GM12878 (cell line): ENCODE data around the gene IFNGR2. TPM values are rescaled to one million over a fixed set of nuclear protein-coding genes. Genes with fewer than 3 reads are reported as not detected.

Experiments used
- ATAC-seq: fragments of 200-7000 bp; cut with Tn5 transposase; 3 replicates; pipeline ENCODE4 v1.9.1; 2020; ENCODE audit warnings: mild to moderate bottlenecking, moderate library complexity
- BruUV-seq: library from RNA; stranded (reverse); fragments of 400-500 nt; replicated peaks from 2 replicates; lab custom pipeline; 2021; lab: Mats Ljungman, UMichigan
- CTCF ChIA-PET: fragments of 300-600 bp; sonication (Branson Sonifier 250); formaldehyde crosslinking; extraction: SDS; loops from one replicate; lab custom pipeline; 2021; ENCODE audit warnings: inconsistent platforms; lab: Yijun Ruan, JAX
- POLR2A ChIA-PET: fragments of 350-600 bp; formaldehyde crosslinking; extraction: SDS; loops from one replicate; lab custom pipeline; 2021; ENCODE audit warnings: inconsistent platforms; lab: Charles Lee
- RAD21 ChIA-PET: fragments of 300-600 bp; sonication (Branson Sonifier 250); formaldehyde crosslinking; loops from one replicate; lab custom pipeline; 2023; ENCODE audit warnings: antibody characterized with exemption; ENCODE audit not compliant: unreplicated experiment; lab: Charles Lee
- SMC1A ChIA-PET: fragments of 300-600 bp; sonication (Branson Sonifier 250); formaldehyde crosslinking; loops from one replicate; lab custom pipeline; 2023; ENCODE audit not compliant: unreplicated experiment, uncharacterized antibody; lab: Charles Lee
- DNase-seq: peaks from one replicate; pipeline ENCODE4 v3.0.0-alpha.2; 2011; ENCODE audit warnings: low read depth, low spot score
- FAIRE-seq: peaks from 3 replicates; lab custom pipeline; 2011; peaks lifted over from hg19 to GRCh38; lab: Jason Lieb, UNC
- H2AFZ ChIP-seq: 2 replicates; pipeline ENCODE4 v1.6.0; 2011; ENCODE audit warnings: low read depth, low read length, control low read depth; ENCODE audit not compliant: control insufficient read depth
- H3K27ac ChIP-seq: 2 replicates; pipeline ENCODE4 v1.5.1; 2011; ENCODE audit warnings: control low read depth; ENCODE audit not compliant: control insufficient read depth, insufficient read depth
- H3K27me3 ChIP-seq, 2 experiments: replicated peaks in 1 of 2; 2 replicates each; pipeline versions ENCODE4 v1.6.0 to v1.6.1; 2011; ENCODE audit warnings: low read length in 1 of 2; ENCODE audit not compliant: control insufficient read depth in 2 of 2, insufficient read depth in 2 of 2
- H3K36me3 ChIP-seq, 2 experiments: 2 replicates each; pipeline ENCODE4 v1.5.1; 2011; ENCODE audit warnings: low read length in 1 of 2; ENCODE audit not compliant: control insufficient read depth in 2 of 2, insufficient read depth in 2 of 2
- H3K4me1 ChIP-seq: 2 replicates; pipeline ENCODE4 v1.6.1; 2011; ENCODE audit warnings: mild to moderate bottlenecking, low read length, moderate library complexity, mixed read lengths; ENCODE audit not compliant: control insufficient read depth, insufficient read depth
- H3K4me2 ChIP-seq: 2 replicates; pipeline ENCODE4 v1.6.0; 2011; ENCODE audit warnings: control low read depth; ENCODE audit not compliant: control insufficient read depth, insufficient read depth
- H3K4me3 ChIP-seq: fragments of 200-600 bp; sonication (generic); 2 replicates; pipeline ENCODE4 v1.5.1; 2016
- H3K79me2 ChIP-seq: 2 replicates; pipeline ENCODE4 v1.6.0; 2011; ENCODE audit warnings: low read length; ENCODE audit not compliant: control insufficient read depth, insufficient read depth
- H3K9ac ChIP-seq: 2 replicates; pipeline ENCODE4 v1.8.0; 2011; ENCODE audit warnings: low read length, control low read depth, mixed read lengths; ENCODE audit not compliant: control insufficient read depth, insufficient read depth
- H3K9me3 ChIP-seq: replicated peaks from 3 replicates; pipeline ENCODE4 v1.5.1; 2011; ENCODE audit warnings: mild to moderate bottlenecking, low read length; ENCODE audit not compliant: control insufficient read depth, insufficient read depth
- H4K20me1 ChIP-seq: 2 replicates; pipeline ENCODE4 v1.6.0; 2011; ENCODE audit not compliant: control insufficient read depth, insufficient read depth
- ATF7 ChIP-seq: fragments of 450-650 bp; IDR thresholded peaks from 2 replicates; pipeline ENCODE4 v1.6.1; 2016; ENCODE audit warnings: low read depth, mild to moderate bottlenecking
- DPF2 ChIP-seq: fragments of 450-650 bp; IDR thresholded peaks from 2 replicates; pipeline ENCODE4 v1.6.1; 2017; ENCODE audit warnings: mild to moderate bottlenecking
- E2F4 ChIP-seq: IDR thresholded peaks from 2 replicates; pipeline ENCODE4 v1.6.1; 2012; ENCODE audit warnings: low read depth, low read length, improper control_type of control experiment
- ETV6 ChIP-seq, 2 experiments: fragments of 450-650 bp in 1 of 2; IDR thresholded peaks in 1 of 2; conservative IDR thresholded peaks in 1 of 2; 2 replicates each; pipeline ENCODE4 v1.6.1; 2014; ENCODE audit warnings: antibody characterized with exemption in 1 of 2, borderline replicate concordance in 1 of 2, low read depth in 1 of 2, mild to moderate bottlenecking in 1 of 2, moderate library complexity in 1 of 2
- GABPA ChIP-seq: IDR thresholded peaks from 2 replicates; pipeline ENCODE4 v1.6.1; 2014; ENCODE audit warnings: antibody characterized with exemption, low read depth, mild to moderate bottlenecking, inconsistent platforms
- GATAD2B ChIP-seq: fragments of 450-650 bp; conservative IDR thresholded peaks from 2 replicates; pipeline ENCODE4 v1.6.1; 2017; ENCODE audit warnings: low read depth, mild to moderate bottlenecking, moderate library complexity
- HDAC6 ChIP-seq: fragments of 200-600 bp; sonication (generic); IDR thresholded peaks from one replicate; pipeline ENCODE4 v1.8.0; 2017; ENCODE audit warnings: antibody characterized with exemption; ENCODE audit not compliant: unreplicated experiment
- IKZF1 ChIP-seq: fragments of 450-650 bp; conservative IDR thresholded peaks from 2 replicates; pipeline ENCODE4 v1.6.1; 2017; ENCODE audit warnings: antibody characterized with exemption, mild to moderate bottlenecking
- IKZF2 ChIP-seq, 2 experiments: fragments of 450-650 bp; IDR thresholded peaks; 2 replicates each; pipeline ENCODE4 v1.6.1; 2017; ENCODE audit warnings: mild to moderate bottlenecking in 2 of 2, moderate library complexity in 2 of 2
- MEF2A ChIP-seq: IDR thresholded peaks from 2 replicates; pipeline ENCODE4 v1.6.1; 2011; ENCODE audit warnings: low read depth, mild to moderate bottlenecking, low read length, moderate library complexity; ENCODE audit not compliant: insufficient read depth
- MEF2B ChIP-seq: fragments of 450-650 bp; IDR thresholded peaks from 2 replicates; pipeline ENCODE4 v1.6.1; 2018; ENCODE audit warnings: mild to moderate bottlenecking, moderate library complexity; ENCODE audit not compliant: partially characterized antibody, poor library complexity, severe bottlenecking
- PAX5 ChIP-seq: IDR thresholded peaks from 2 replicates; pipeline ENCODE4 v1.6.1; 2011; ENCODE audit warnings: low read depth, low read length, borderline replicate concordance
- POLR2AphosphoS5 ChIP-seq: IDR thresholded peaks from 2 replicates; pipeline ENCODE4 v1.6.1; 2011; ENCODE audit warnings: mild to moderate bottlenecking, low read length, inconsistent platforms
- RAD21 ChIP-seq: IDR thresholded peaks from 2 replicates; pipeline ENCODE4 v1.6.1; 2011; ENCODE audit warnings: mild to moderate bottlenecking, low read depth, low read length, moderate library complexity; ENCODE audit not compliant: insufficient read depth
- RUNX3 ChIP-seq: IDR thresholded peaks from 2 replicates; pipeline ENCODE4 v1.6.1; 2012; ENCODE audit warnings: low read length, inconsistent platforms
- SIN3A ChIP-seq: IDR thresholded peaks from 2 replicates; pipeline ENCODE4 v1.6.1; 2012; ENCODE audit warnings: low read depth, low read length, improper control_type of control experiment
- SMC3 ChIP-seq: IDR thresholded peaks from 2 replicates; pipeline ENCODE4 v1.6.1; 2011; ENCODE audit warnings: low read length, improper control_type of control experiment, borderline replicate concordance
- SPI1 ChIP-seq: IDR thresholded peaks from 2 replicates; pipeline ENCODE4 v1.6.1; 2011; ENCODE audit warnings: low read depth, mild to moderate bottlenecking, low read length, moderate library complexity, borderline replicate concordance; ENCODE audit not compliant: insufficient read depth
- STAT1 ChIP-seq: fragments of 450-650 bp; conservative IDR thresholded peaks from 2 replicates; pipeline ENCODE4 v1.6.1; 2014; ENCODE audit warnings: antibody characterized with exemption, mild to moderate bottlenecking
- ZNF207 ChIP-seq: fragments of 450-650 bp; IDR thresholded peaks from 2 replicates; pipeline ENCODE4 v1.6.1; 2014; ENCODE audit warnings: antibody characterized with exemption, mild to moderate bottlenecking, borderline replicate concordance
- ZNF217 ChIP-seq: fragments of 450-650 bp; IDR thresholded peaks from 2 replicates; pipeline ENCODE4 v1.6.1; 2017; ENCODE audit warnings: antibody characterized with exemption, mild to moderate bottlenecking
- WGBS: methylation state at CpG from one replicate; pipeline ENCODE4 v1.1.6; 2016; ENCODE audit warnings: low lambda C conversion rate; ENCODE audit not compliant: insufficient replicate concordance, insufficient coverage; ENCODE audit errors: missing lambda C conversion rate; 5-methylcytosine and 5-hydroxymethylcytosine counted together
- in situ Hi-C: fragments of 300-500 bp; cut with MboI; formaldehyde crosslinking; loops from 9 replicates; pipeline ENCODE4 v1.14.3; 2018; ENCODE audit warnings: mixed read lengths
- intact Hi-C: fragments of 100-400 bp; cut with micrococcal nuclease; formaldehyde crosslinking; loops from one replicate; pipeline ENCODE4 v1.14.2; 2022; ENCODE audit not compliant: unreplicated experiment
- polyA plus RNA-seq, 11 experiments: library from polyadenylated mRNA; depleted of rRNA in 4 of 11; unstranded in 6 of 11; stranded (reverse) in 5 of 11; fragments of >200 nt; fragmentation: Nextera tagmentation in 4 of 11; fragmentation: Illumina TruSeq in 1 of 11; extraction: Ambion mirVana in 4 of 11; extraction: Trizol in 1 of 11; gene quantifications; 1 replicate in 1 of 11; 2 replicates in 10 of 11; pipeline versions ENCODE4 v1.2.1 to v1.2.3, GENCODE V29; 2011 to 2016; ENCODE audit warnings: inconsistent platforms in 2 of 11, missing spikeins in 2 of 11, low read depth in 1 of 11
- total RNA-seq, 4 experiments: library from RNA; depleted of rRNA in 3 of 4; stranded (reverse); fragments of >200 nt in 3 of 4; fragmentation: Illumina TruSeq in 1 of 4; extraction: Trizol in 1 of 4; gene quantifications; 2 replicates each; pipeline versions ENCODE4 v1.2.1 to v1.2.3, GENCODE V29; 2013 to 2021
- TF ChIP-seq, protein P1 (sequence below): fragments of 450-650 bp; conservative IDR thresholded peaks from 2 replicates; pipeline ENCODE4 v1.6.1; 2017; ENCODE audit warnings: mild to moderate bottlenecking, moderate library complexity

IFNGR2 gene
- total and polyA plus RNA-seq, 10 of the 15 experiments (the other 5 are each of a cell fraction or from before 2014, with no cell fraction given), result 23.6 to 98.8 (median 77.0) TPM

DNA sequence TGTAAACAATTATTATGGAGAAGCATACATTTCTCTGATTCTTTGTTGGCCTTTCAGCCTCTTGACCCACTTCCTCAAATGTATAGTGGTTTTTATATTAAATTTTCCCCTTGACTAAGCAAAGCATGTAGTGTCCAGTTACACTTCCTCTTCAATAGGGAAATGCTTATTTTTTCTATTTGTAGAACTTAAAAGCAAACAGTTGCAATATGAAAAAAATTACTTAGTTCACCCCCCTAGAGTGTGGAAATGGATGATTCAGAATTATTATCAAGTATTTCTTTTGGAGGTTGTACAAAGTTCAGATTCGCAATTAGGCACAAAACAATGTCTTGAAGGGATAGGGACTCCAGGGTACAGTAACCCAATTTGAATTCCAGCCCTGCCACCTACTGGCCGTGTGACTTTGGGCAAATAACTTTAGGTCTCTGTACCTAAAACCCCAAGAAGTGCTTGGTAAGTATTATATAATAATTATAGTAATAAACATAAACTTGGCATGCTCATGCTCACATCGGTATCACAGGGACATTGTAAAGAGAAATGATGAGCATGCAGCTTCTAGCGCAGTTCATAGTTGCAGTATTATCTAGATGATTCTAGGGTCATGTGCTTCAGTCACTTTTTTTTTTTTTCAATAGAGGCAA, 28.6 kb upstream of the IFNGR2 start:
- Histone ChIP-seq H2AFZ (no peak overlapping the region; the same call in 1 of the 2 replicates), H3K27ac (no peak overlapping the region), H3K79me2 (no peaks in the 10 kb centered on the region), H3K9me3 (peaks cover 5% of the 10 kb centered on the region), H3K4me2 (0 out of 2 replicates have a peak overlapping the region, but pooled peaks have one; percentile 28), H3K9ac (no peak overlapping the region), H3K27me3 (no peaks in the 10 kb centered on the region), H3K4me3 (no peak overlapping the region), H3K36me3 (no peaks in the 10 kb centered on the region), H4K20me1 (no peaks in the 10 kb centered on the region), H3K4me1 (peaks cover 17% of the 10 kb centered on the region)
- ChIA-PET RAD21 (interaction anchor here (0.8 to 13.8 kb wide), 5 partner anchors 11 to 177 kb away, joined by 3 to 148 read pairs (median 7); no protein-coding TSS in a partner anchor), POLR2A (interaction anchor here (0.7 to 1.2 kb wide), 3 partner anchors 19 to 60 kb away, joined by 3 to 4 read pairs (median 3); no protein-coding TSS in a partner anchor), SMC1A (interaction anchor here (0.9 to 5.7 kb wide), 12 partner anchors 10 to 177 kb away, joined by 3 to 39 read pairs (median 5); no protein-coding TSS in a partner anchor), CTCF (interaction anchor here (0.7 to 5.9 kb wide), 13 partner anchors 9 to 177 kb away, joined by 3 to 75 read pairs (median 4); no protein-coding TSS in a partner anchor)
- ATAC-seq (peak; percentile 87), FAIRE-seq (peak; percentile 70), DNase-seq (no peak)
- WGBS, result 1% methylated on average over 4 of the region's 4 CpGs
- BruUV-seq, result no TSS peak
- intact Hi-C loops, result loop anchor here (1.0 kb wide), 1 partner anchor 175 kb away; no protein-coding TSS in a partner anchor
- in situ Hi-C loops, result no loop called here
- peak; percentile 53 to 58; a peak in 1 of 4 replicates for TF ChIP-seq IKZF2 (IDR thresholded peaks at IDR 0.05)
- peak; percentile 61; the same call in 1 of the 2 replicates for TF ChIP-seq DPF2
- TF ChIP-seq RUNX3, result peak; percentile 60
- peak in 1 of 2 experiments; percentile 70; a peak in 1 of 4 replicates for TF ChIP-seq ETV6 (conservative IDR thresholded peaks at IDR 0.05 in 1 of 2, IDR thresholded peaks at IDR 0.05 in 1 of 2; ENCODE audit: borderline replicate concordance in 1 of 2, low read depth in 1 of 2)
- no peak for TF ChIP-seq GABPA
- no peak for TF ChIP-seq ZNF207
- TF ChIP-seq ATF7, result peak; percentile 19; the same call in 1 of the 2 replicates
- TF ChIP-seq SPI1, result peak; percentile 93
- no peak for TF ChIP-seq E2F4
- TF ChIP-seq PAX5, result peak; percentile 88
- peak; percentile 61 for TF ChIP-seq IKZF1
- no peak for TF ChIP-seq POLR2AphosphoS5
- TF ChIP-seq HDAC6, result no peak
- peak; percentile 82 for TF ChIP-seq MEF2B
- 0 out of 2 replicates have a peak, but pooled peaks have one; percentile 46 for TF ChIP-seq GATAD2B
- peak; percentile 98 for TF ChIP-seq ZNF217
- no peak for TF ChIP-seq STAT1
- peak; percentile 69 for TF ChIP-seq MEF2A
- TF ChIP-seq RAD21, result peak; percentile 77
- TF ChIP-seq, protein P1, sequence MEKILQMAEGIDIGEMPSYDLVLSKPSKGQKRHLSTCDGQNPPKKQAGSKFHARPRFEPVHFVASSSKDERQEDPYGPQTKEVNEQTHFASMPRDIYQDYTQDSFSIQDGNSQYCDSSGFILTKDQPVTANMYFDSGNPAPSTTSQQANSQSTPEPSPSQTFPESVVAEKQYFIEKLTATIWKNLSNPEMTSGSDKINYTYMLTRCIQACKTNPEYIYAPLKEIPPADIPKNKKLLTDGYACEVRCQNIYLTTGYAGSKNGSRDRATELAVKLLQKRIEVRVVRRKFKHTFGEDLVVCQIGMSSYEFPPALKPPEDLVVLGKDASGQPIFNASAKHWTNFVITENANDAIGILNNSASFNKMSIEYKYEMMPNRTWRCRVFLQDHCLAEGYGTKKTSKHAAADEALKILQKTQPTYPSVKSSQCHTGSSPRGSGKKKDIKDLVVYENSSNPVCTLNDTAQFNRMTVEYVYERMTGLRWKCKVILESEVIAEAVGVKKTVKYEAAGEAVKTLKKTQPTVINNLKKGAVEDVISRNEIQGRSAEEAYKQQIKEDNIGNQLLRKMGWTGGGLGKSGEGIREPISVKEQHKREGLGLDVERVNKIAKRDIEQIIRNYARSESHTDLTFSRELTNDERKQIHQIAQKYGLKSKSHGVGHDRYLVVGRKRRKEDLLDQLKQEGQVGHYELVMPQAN, result 0 out of 2 replicates have a peak, but pooled peaks have one; percentile 16
- peak; percentile 71; the same call in 1 of the 2 replicates for TF ChIP-seq SMC3
- no peak for TF ChIP-seq SIN3A
